ENCODE results near the gene NPR2.

The NPR2 gene

GRCh38 chr9:35797311-35798109, 6.1 kb downstream of the NPR2 start:
- Histone ChIP-seq H3K9me3 (ENCODE audit: insufficient read depth, low read length) (no peaks in the 10 kb centered on the region), H3K4me2 (ENCODE audit: low read depth, low read length, poor library complexity, severe bottlenecking) (no peak overlapping the region)
- no peak for TF ChIP-seq CTCF (IDR thresholded peaks at IDR 0.05; ENCODE audit: insufficient read depth, low read length, poor library complexity, severe bottlenecking)
- TF ChIP-seq EZH2phosphoT487 (conservative IDR thresholded peaks at IDR 0.05; ENCODE audit: low read length) = no peak

DNA sequence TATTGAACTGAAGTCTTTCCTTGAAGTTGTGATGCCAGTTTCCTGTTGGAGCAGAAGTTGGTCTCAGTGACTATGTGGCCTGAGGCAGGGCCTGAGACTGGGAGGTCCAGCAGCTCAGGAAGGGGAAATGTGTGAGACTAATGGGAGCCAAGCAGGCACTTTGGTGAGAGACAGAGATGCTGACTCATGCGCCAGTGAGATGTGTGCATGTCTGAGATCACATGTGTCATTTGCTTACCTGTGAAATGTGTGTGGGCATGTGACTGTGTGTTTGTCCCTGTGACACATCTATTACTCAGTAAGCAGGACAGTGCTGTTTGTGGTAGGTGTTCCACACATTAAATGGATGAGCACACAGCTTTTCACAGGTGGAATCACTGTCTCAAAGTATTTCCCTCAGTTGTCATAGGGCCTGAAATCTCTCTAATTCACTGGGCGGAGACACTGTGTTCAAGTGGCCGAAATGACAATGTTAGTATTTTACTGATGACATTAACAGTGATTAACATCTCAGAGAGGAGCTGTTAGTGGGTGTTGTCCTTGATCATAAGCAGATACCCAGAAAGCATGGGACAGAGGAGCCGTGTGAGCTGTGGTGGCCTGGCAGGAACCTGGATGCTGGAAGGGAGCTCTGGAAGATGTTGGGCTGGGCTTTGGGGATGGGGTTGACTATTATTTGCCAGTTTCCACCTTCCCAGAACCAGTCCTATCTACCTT, 7.4 kb downstream of the NPR2 start:
- H3F3A ChIP-seq (ENCODE audit: insufficient read depth) = no peaks in the 10 kb centered on the region
- H3K4me2 ChIP-seq (ENCODE audit: low read depth, low read length, poor library complexity, severe bottlenecking) = no peak overlapping the region
- H3K4me3 ChIP-seq (ENCODE audit: insufficient read depth, low read length, poor library complexity, severe bottlenecking) = no peak overlapping the region
- H2AFZ ChIP-seq (ENCODE audit: low read depth, low read length, severe bottlenecking) = no peak overlapping the region
- H3K9ac ChIP-seq (ENCODE audit: low read length) = no peak overlapping the region
- H3K27ac ChIP-seq (ENCODE audit: low read depth, low read length) = no peak overlapping the region
- H3K27me3 ChIP-seq (ENCODE audit: low read length) = no peaks in the 10 kb centered on the region
- H3K79me2 ChIP-seq (ENCODE audit: insufficient read depth, low read length) = no peaks in the 10 kb centered on the region
- H3K9me3 ChIP-seq (ENCODE audit: insufficient read depth, low read length) = no peaks in the 10 kb centered on the region
- TF ChIP-seq EZH2phosphoT487 (conservative IDR thresholded peaks at IDR 0.05; ENCODE audit: low read length) (no peak), CTCF (IDR thresholded peaks at IDR 0.05; ENCODE audit: insufficient read depth, low read length, poor library complexity, severe bottlenecking) (no peak)
- no peaks in the 10 kb centered on the region for H3K36me3 ChIP-seq (ENCODE audit: low read length)
- no peaks in the 10 kb centered on the region for H3K9me2 ChIP-seq (replicated peaks; ENCODE audit: insufficient read depth, low read length)
- no peaks in the 10 kb centered on the region for H4K20me1 ChIP-seq (ENCODE audit: low read depth, low read length)

More at GRCh38 chr9:35797311-35798109, 6.1 kb downstream of the NPR2 start:
- no peak overlapping the region for H3K4me3 ChIP-seq (ENCODE audit: insufficient read depth, low read length, poor library complexity, severe bottlenecking)
- no peak overlapping the region for H2AFZ ChIP-seq (ENCODE audit: low read depth, low read length, severe bottlenecking)
- H4K20me1 ChIP-seq (ENCODE audit: low read depth, low read length) = no peaks in the 10 kb centered on the region
- H3F3A ChIP-seq (ENCODE audit: insufficient read depth) = no peaks in the 10 kb centered on the region
- H3K36me3 ChIP-seq (ENCODE audit: low read length) = no peaks in the 10 kb centered on the region
- no peaks in the 10 kb centered on the region for H3K9me2 ChIP-seq (replicated peaks; ENCODE audit: insufficient read depth, low read length)
- no peak overlapping the region for H3K9ac ChIP-seq (ENCODE audit: low read length)
- no peak overlapping the region for H3K27ac ChIP-seq (ENCODE audit: low read depth, low read length)
- no peaks in the 10 kb centered on the region for H3K27me3 ChIP-seq (ENCODE audit: low read length)
- H3K79me2 ChIP-seq (ENCODE audit: insufficient read depth, low read length) = no peaks in the 10 kb centered on the region

DNA sequence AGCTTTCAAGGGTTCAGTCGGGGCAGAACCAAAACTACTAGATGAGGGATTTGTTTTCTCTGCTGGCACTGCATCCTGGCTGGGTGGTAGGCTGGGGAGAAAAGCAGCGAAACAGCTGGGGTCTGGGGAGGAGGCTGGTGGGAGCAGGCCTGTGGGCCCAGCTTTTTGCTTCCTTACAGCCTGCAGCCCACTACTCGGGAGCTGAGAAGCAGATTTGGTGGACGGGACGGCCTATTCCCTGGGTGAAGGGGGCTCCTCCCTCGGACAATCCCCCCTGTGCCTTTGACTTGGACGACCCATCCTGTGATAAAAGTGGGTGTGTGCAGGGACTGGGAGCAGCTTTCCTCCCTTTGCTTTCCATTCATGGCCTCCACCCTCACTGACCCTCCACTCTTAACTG, 9.1 kb downstream of the NPR2 start:
- H3K79me2 ChIP-seq (ENCODE audit: insufficient read depth, low read length) = no peaks in the 10 kb centered on the region
- H3K4me3 ChIP-seq (ENCODE audit: insufficient read depth, low read length, poor library complexity, severe bottlenecking) = no peak overlapping the region
- no peaks in the 10 kb centered on the region for H3F3A ChIP-seq (ENCODE audit: insufficient read depth)
- no peak overlapping the region for H3K4me2 ChIP-seq (ENCODE audit: low read depth, low read length, poor library complexity, severe bottlenecking)
- no peaks in the 10 kb centered on the region for H3K36me3 ChIP-seq (ENCODE audit: low read length)
- H3K27me3 ChIP-seq (ENCODE audit: low read length) = no peaks in the 10 kb centered on the region
- no peak overlapping the region for H3K9ac ChIP-seq (ENCODE audit: low read length)
- no peaks in the 10 kb centered on the region for H3K9me3 ChIP-seq (ENCODE audit: insufficient read depth, low read length)
- no peak overlapping the region for H3K27ac ChIP-seq (ENCODE audit: low read depth, low read length)
- H4K20me1 ChIP-seq (ENCODE audit: low read depth, low read length) = no peaks in the 10 kb centered on the region
- no peak for TF ChIP-seq CTCF (IDR thresholded peaks at IDR 0.05; ENCODE audit: insufficient read depth, low read length, poor library complexity, severe bottlenecking)
- no peak for TF ChIP-seq EZH2phosphoT487 (conservative IDR thresholded peaks at IDR 0.05; ENCODE audit: low read length)
- H2AFZ ChIP-seq (ENCODE audit: low read depth, low read length, severe bottlenecking) = no peak overlapping the region
- no peaks in the 10 kb centered on the region for H3K9me2 ChIP-seq (replicated peaks; ENCODE audit: insufficient read depth, low read length)
